Nephron (organoid): ENCODE results near the gene FXR2.

Experiments used
- H3K27ac Mint-ChIP-seq, 3 experiments: 2 replicates each; pipeline ENCODE4 v1.8.0; 2020; ENCODE audit warnings: mixed read lengths in 3 of 3, mild to moderate bottlenecking in 2 of 3, moderate library complexity in 1 of 3
- H3K27me3 Mint-ChIP-seq: 2 replicates; pipeline ENCODE4 v1.8.0; 2021; ENCODE audit warnings: low read depth, mild to moderate bottlenecking, moderate library complexity, mixed read lengths
- H3K36me3 Mint-ChIP-seq: 2 replicates; pipeline ENCODE4 v1.8.0; 2020; ENCODE audit warnings: low read depth, mixed read lengths
- H3K4me1 Mint-ChIP-seq: 2 replicates; pipeline ENCODE4 v1.8.0; 2020; ENCODE audit warnings: mixed read lengths
- H3K4me3 Mint-ChIP-seq, 3 experiments: 2 replicates each; pipeline ENCODE4 v1.8.0; 2020; ENCODE audit warnings: mild to moderate bottlenecking in 3 of 3, mixed read lengths in 3 of 3, moderate library complexity in 2 of 3
- H3K9me3 Mint-ChIP-seq: 2 replicates; pipeline ENCODE4 v1.8.0; 2020; ENCODE audit warnings: mixed read lengths
- TF ChIP-seq, protein P1 (sequence below), 3 experiments: fragments of 200-600 bp; sonication (generic); IDR thresholded peaks; one replicate each; pipeline ENCODE4 v1.5.0; 2021; ENCODE audit warnings: antibody characterized with exemption in 3 of 3; ENCODE audit not compliant: unreplicated experiment in 3 of 3

The FXR2 gene

DNA sequence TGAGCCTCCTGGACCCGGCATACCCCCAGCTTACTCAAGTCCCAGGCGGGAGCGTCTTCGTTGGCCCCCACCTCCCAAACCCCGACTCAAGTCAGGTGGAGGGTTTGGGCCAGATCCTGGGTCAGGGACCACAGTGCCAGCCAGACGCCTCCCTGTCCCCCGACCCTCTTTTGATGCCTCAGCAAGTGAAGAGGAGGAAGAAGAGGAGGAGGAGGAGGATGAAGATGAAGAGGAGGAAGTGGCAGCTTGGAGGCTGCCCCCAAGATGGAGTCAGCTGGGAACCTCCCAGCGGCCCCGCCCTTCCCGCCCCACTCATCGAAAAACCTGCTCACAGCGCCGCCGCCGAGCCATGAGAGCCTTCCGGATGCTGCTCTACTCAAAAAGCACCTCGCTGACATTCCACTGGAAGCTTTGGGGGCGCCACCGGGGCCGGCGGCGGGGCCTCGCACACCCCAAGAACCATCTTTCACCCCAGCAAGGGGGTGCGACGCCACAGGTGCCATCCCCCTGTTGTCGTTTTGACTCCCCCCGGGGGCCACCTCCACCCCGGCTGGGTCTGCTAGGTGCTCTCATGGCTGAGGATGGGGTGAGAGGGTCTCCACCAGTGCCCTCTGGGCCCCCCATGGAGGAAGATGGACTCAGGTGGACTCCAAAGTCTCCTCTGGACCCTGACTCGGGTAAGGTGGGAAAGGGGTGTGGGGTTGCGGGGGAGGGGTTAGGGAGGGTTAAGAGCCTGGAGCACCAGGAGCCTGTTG, 51.4 kb downstream of the FXR2 start:
- H3K27ac Mint-ChIP-seq = peak overlapping the region in 1 of 3 experiments; percentile 94
- H3K4me1 Mint-ChIP-seq = peaks cover 42% of the 10 kb centered on the region
- H3K9me3 Mint-ChIP-seq = no peaks in the 10 kb centered on the region
- TF ChIP-seq, protein P1, sequence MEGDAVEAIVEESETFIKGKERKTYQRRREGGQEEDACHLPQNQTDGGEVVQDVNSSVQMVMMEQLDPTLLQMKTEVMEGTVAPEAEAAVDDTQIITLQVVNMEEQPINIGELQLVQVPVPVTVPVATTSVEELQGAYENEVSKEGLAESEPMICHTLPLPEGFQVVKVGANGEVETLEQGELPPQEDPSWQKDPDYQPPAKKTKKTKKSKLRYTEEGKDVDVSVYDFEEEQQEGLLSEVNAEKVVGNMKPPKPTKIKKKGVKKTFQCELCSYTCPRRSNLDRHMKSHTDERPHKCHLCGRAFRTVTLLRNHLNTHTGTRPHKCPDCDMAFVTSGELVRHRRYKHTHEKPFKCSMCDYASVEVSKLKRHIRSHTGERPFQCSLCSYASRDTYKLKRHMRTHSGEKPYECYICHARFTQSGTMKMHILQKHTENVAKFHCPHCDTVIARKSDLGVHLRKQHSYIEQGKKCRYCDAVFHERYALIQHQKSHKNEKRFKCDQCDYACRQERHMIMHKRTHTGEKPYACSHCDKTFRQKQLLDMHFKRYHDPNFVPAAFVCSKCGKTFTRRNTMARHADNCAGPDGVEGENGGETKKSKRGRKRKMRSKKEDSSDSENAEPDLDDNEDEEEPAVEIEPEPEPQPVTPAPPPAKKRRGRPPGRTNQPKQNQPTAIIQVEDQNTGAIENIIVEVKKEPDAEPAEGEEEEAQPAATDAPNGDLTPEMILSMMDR (IDR thresholded peaks at IDR 0.05; ENCODE audit: unreplicated experiment in 3 of 3) = no peak
- no peaks in the 10 kb centered on the region for H3K27me3 Mint-ChIP-seq
- peaks cover 34% of the 10 kb centered on the region for H3K36me3 Mint-ChIP-seq
- peak overlapping the region; percentile 93 to 99 (median 95) for H3K4me3 Mint-ChIP-seq

DNA sequence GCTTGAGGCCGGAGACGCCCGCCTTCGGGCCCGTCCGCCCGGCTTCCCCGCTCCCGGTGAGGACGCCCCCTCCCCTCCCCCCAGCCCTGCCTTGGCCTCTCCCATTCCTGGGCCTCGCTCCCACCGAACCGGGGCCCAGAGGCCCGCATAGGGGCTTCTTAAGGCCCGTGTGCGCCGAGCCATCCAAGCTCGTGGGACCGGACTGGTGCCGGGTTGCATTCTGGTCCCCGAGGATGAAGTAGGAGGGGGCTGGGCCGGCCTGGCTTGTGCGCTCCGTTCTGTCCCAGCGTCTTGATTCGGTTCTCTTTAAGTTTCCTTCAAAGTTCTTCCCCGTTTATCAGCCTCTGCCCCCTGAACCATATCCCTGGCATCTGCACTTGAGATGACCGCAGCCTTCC, 52.5 kb downstream of the FXR2 start:
- H3K27ac Mint-ChIP-seq = peak overlapping the region; percentile 55 to 94 (median 91)
- H3K9me3 Mint-ChIP-seq = no peaks in the 10 kb centered on the region
- peak overlapping the region; percentile 93 to 99 (median 95) for H3K4me3 Mint-ChIP-seq
- TF ChIP-seq, protein P1 (IDR thresholded peaks at IDR 0.05; ENCODE audit: unreplicated experiment in 3 of 3) = no peak
- H3K4me1 Mint-ChIP-seq = peaks cover 50% of the 10 kb centered on the region
- peaks cover 29% of the 10 kb centered on the region for H3K36me3 Mint-ChIP-seq
- no peaks in the 10 kb centered on the region for H3K27me3 Mint-ChIP-seq

DNA sequence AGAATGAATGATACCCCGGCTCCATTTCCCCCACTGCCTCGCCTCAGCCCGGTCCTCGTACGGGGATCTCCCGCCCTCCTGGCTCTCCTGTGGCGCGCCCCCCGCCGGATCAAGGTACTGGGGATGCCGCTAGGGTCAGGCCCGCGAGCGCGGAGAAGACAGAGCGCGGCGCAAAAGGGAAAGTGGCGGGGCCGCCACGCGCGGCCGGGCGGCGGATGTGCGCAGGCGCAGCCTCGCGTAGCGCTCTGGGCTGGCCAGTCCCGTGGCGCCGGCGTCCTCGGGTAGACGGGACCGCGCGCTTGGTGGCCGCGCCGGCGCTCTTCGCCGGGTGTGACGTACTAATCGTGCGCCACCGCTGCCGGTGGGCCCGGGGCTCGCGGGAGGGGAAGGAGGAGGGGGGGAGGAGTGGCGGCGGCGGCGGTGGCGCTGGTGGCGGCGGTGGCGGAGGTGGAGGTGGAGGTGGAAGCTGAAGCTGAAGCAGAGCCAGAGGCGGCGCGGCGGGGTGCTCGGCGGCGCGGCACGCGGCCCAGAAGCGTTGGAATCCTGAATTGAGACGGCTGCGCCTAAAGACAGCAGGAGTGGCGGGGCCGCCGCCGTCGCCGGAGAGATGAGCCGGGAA, 53.0 kb downstream of the FXR2 start, which contains the start of gene SENP3:
TSS of gene SENP3 (plus strand) at position 331 of the 619 bp plus-strand sequence. CDS start 1,158 bp downstream, outside the sequence.
- Mint-ChIP-seq H3K4me3 (peak within 1 kb of the TSS; percentile 93 to 99 (median 95)), H3K9me3 (no peaks in the 10 kb centered on the region), H3K27me3 (no peaks in the 10 kb centered on the region), H3K27ac (peak within 1 kb of the TSS; percentile 96 to 100 (median 100)), H3K4me1 (peaks cover 50% of the 10 kb centered on the region), H3K36me3 (peaks cover 25% of the 10 kb centered on the region)
- TF ChIP-seq, protein P1 (IDR thresholded peaks at IDR 0.05; ENCODE audit: unreplicated experiment in 3 of 3) = no peak

DNA sequence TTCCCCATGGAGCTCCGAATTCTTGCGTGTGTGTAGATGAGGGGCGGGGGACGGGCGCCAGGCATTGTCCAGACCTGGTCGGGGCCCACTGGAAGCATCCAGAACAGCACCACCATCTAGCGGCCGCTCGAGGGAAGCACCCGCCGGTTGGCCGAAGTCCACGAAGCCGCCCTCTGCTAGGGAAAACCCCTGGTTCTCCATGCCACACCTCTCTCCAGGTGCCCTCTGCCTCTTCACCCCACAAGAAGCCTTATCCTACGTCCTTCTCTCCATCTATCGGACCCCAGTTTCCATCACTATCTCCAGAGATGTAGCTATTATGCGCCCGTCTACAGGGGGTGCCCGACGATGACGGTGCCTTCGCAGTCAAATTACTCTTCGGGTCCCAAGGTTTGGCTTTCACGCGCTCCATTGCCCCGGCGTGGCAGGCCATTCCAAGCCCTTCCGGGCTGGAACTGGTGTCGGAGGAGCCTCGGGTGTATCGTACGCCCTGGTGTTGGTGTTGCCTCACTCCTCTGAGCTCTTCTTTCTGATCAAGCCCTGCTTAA, 53.6 kb downstream of the FXR2 start:
- Mint-ChIP-seq H3K4me1 (peaks cover 50% of the 10 kb centered on the region), H3K36me3 (peaks cover 22% of the 10 kb centered on the region), H3K27me3 (no peaks in the 10 kb centered on the region), H3K4me3 (peak overlapping the region; percentile 88 to 99 (median 90)), H3K9me3 (no peaks in the 10 kb centered on the region), H3K27ac (peak overlapping the region; percentile 96 to 100 (median 100))
- TF ChIP-seq, protein P1 (IDR thresholded peaks at IDR 0.05; ENCODE audit: unreplicated experiment in 3 of 3) = peak; percentile 78 to 82 (median 80)

DNA sequence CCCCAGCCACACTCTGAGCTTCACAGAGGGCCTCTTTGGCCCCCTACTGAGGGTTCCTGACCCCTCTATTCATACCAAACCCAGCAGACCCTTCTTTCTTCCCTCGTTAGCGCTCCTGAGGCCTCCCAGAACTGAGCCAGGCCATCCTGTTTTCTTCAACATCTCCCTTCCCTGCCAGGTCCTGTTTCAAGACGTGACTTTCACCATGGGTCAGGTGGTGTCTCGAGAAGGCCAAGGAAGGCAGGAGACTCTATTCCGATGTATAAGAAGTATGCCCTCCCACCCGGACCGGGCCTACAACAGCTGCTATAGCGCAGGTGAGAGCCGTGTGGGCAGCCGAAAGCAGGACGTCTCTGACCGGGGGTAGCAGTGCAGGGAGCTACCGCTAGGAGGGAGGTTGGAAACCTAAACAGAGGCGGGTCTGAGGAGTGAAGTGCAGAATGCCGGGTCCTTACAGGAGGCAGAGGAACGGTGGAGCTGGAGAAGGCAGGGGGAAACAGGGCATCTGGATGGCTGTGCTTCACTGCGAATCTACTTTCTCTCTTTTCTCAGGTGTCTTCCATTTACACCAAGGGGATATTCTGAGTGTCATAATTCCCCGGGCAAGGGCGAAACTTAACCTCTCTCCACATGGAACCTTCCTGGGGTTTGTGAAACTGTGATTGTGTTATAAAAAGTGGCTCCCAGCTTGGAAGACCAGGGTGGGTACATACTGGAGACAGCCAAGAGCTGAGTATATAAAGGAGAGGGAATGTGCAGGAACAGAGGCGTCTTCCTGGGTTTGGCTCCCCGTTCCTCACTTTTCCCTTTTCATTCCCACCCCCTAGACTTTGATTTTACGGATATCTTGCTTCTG, 54.3 kb downstream of the FXR2 start:
- peaks cover 16% of the 10 kb centered on the region for H3K36me3 Mint-ChIP-seq
- H3K4me1 Mint-ChIP-seq = peaks cover 55% of the 10 kb centered on the region
- H3K4me3 Mint-ChIP-seq = peak overlapping the region; percentile 88 to 99 (median 90)
- no peaks in the 10 kb centered on the region for H3K27me3 Mint-ChIP-seq
- peak overlapping the region; percentile 96 to 100 (median 100) for H3K27ac Mint-ChIP-seq
- TF ChIP-seq, protein P1 (IDR thresholded peaks at IDR 0.05; ENCODE audit: unreplicated experiment in 3 of 3) = peak in 2 of 3 experiments; percentile 38 to 58
- H3K9me3 Mint-ChIP-seq = no peaks in the 10 kb centered on the region
